Skeletal muscle satellite cell (primary cell): Measurements from ENCODE around the gene TDRD9.

Source experiments
- H3K27me3 ChIP-seq: 2 replicates; pipeline ENCODE4 v1.7.0; 2013; ENCODE audit warnings: low read length; ENCODE audit not compliant: control insufficient read depth, insufficient read depth
- H3K36me3 ChIP-seq: 2 replicates; pipeline ENCODE4 v1.7.0; 2013; ENCODE audit warnings: mild to moderate bottlenecking, control low read depth, low read length; ENCODE audit not compliant: insufficient read depth
- H3K4me1 ChIP-seq: 2 replicates; pipeline ENCODE4 v1.7.0; 2013; ENCODE audit warnings: low read length; ENCODE audit not compliant: control insufficient read depth, insufficient read depth
- H3K4me2 ChIP-seq: 2 replicates; pipeline ENCODE4 v1.7.0; 2013; ENCODE audit warnings: mild to moderate bottlenecking, low read length
- H3K4me3 ChIP-seq: 2 replicates; pipeline ENCODE4 v1.7.0; 2013; ENCODE audit warnings: low read length
- H3K9ac ChIP-seq: 2 replicates; pipeline ENCODE4 v1.7.0; 2013; ENCODE audit warnings: mild to moderate bottlenecking, low read depth, low read length, moderate library complexity
- H3K9me3 ChIP-seq: replicated peaks from 2 replicates; pipeline ENCODE4 v1.7.0; 2013; ENCODE audit warnings: mild to moderate bottlenecking, control low read depth, low read length
- small RNA-seq: library from RNA; depleted of rRNA; stranded (forward); fragments of <200 nt; gene quantifications from one replicate; pipeline ENCODE3, GENCODE V24; 2012

TDRD9 gene

GRCh38 chr14:104099096-104100041, 171.1 kb downstream of the TDRD9 start:
- Histone ChIP-seq H3K36me3 (no peaks in the 10 kb centered on the region), H3K4me1 (no peaks in the 10 kb centered on the region), H3K4me3 (no peak overlapping the region), H3K9ac (no peak overlapping the region), H3K9me3 (no peaks in the 10 kb centered on the region), H3K27me3 (peaks cover 3% of the 10 kb centered on the region), H3K4me2 (no peak overlapping the region)

GRCh38 chr14:104100171-104101085, 172.2 kb downstream of the TDRD9 start:
- no peak overlapping the region for H3K4me3 ChIP-seq
- H3K9ac ChIP-seq = no peak overlapping the region
- H3K4me1 ChIP-seq = no peaks in the 10 kb centered on the region
- no peaks in the 10 kb centered on the region for H3K9me3 ChIP-seq
- peaks cover 3% of the 10 kb centered on the region for H3K27me3 ChIP-seq
- H3K4me2 ChIP-seq = no peak overlapping the region
- no peaks in the 10 kb centered on the region for H3K36me3 ChIP-seq

GRCh38 chr14:104101086-104101621, 172.9 kb downstream of the TDRD9 start:
- Histone ChIP-seq H3K9me3 (no peaks in the 10 kb centered on the region), H3K27me3 (peaks cover 3% of the 10 kb centered on the region), H3K36me3 (no peaks in the 10 kb centered on the region), H3K4me1 (no peaks in the 10 kb centered on the region), H3K4me3 (no peak overlapping the region), H3K4me2 (no peak overlapping the region), H3K9ac (no peak overlapping the region)

- Histone ChIP-seq H3K27me3 (peaks cover 3% of the 10 kb centered on the region), H3K9me3 (no peaks in the 10 kb centered on the region), H3K4me3 (no peak overlapping the region), H3K9ac (no peak overlapping the region), H3K4me1 (no peaks in the 10 kb centered on the region), H3K4me2 (no peak overlapping the region), H3K36me3 (no peaks in the 10 kb centered on the region)
These were observed 173.5 kb downstream of the TDRD9 start for GRCh38 chr14:104101651-104102281.

Small RNA genes lying within 50 kb of the gene (small RNA-seq; reads per million reads assigned to genes)
- gene RN7SL634P = 0.42 reads per million
